HG03571 (cell line): ENCODE results near the gene SYNPO2.
"Not testable (repeated sequence)": the region's sequence is repeated elsewhere in the genome, so short reads cannot be mapped to it uniquely, and the experiment has no call there.

Experiments
- ATAC-seq: cut with Tn5 transposase; IDR thresholded peaks from one replicate; pipeline ENCODE4 v1.9.1; 2021; ENCODE audit not compliant: unreplicated experiment

Gene SYNPO2

GRCh38 chr4:119027811-119028210 lies 139.2 kb downstream of the SYNPO2 start:
- no peak for ATAC-seq

GRCh38 chr4:119028296-119028695 lies 139.6 kb downstream of the SYNPO2 start:
- ATAC-seq, result no peak

GRCh38 chr4:119029847-119030535 lies 141.3 kb downstream of the SYNPO2 start:
- ATAC-seq, result no peak

- ATAC-seq, result no peak
Measured at GRCh38 chr4:119030536-119030890, 141.9 kb downstream of the SYNPO2 start.

GRCh38 chr4:119031218-119031617 lies 142.6 kb downstream of the SYNPO2 start:
- ATAC-seq, result no peak

- no peak for ATAC-seq
Measured at GRCh38 chr4:119032921-119033685, 144.4 kb downstream of the SYNPO2 start.

- ATAC-seq, result no peak
Measured at GRCh38 chr4:119034276-119035008, 145.8 kb downstream of the SYNPO2 start.

- no peak for ATAC-seq
Measured at GRCh38 chr4:119035951-119036737, 147.5 kb downstream of the SYNPO2 start.

GRCh38 chr4:119037709-119038108 lies 149.1 kb downstream of the SYNPO2 start:
- no peak for ATAC-seq

GRCh38 chr4:119038116-119038841 lies 149.6 kb downstream of the SYNPO2 start:
- peak; percentile 46 for ATAC-seq

- ATAC-seq, result no peak
Measured at GRCh38 chr4:119039160-119039559, 150.5 kb downstream of the SYNPO2 start.

- ATAC-seq, result no peak
Measured at GRCh38 chr4:119039779-119040178, 151.1 kb downstream of the SYNPO2 start.

GRCh38 chr4:119040261-119040660 lies 151.6 kb downstream of the SYNPO2 start:
- no peak for ATAC-seq

GRCh38 chr4:119040694-119041185 lies 152.1 kb downstream of the SYNPO2 start:
- ATAC-seq, result no peak

GRCh38 chr4:119041396-119041795 lies 152.7 kb downstream of the SYNPO2 start:
- ATAC-seq, result no peak

- ATAC-seq, result peak; percentile 81
Measured at GRCh38 chr4:119041951-119042560, 153.4 kb downstream of the SYNPO2 start.

GRCh38 chr4:119046263-119046662 lies 157.6 kb downstream of the SYNPO2 start:
- ATAC-seq, result no peak

GRCh38 chr4:119047059-119047458 lies 158.4 kb downstream of the SYNPO2 start:
- ATAC-seq, result not testable (repeated sequence)

GRCh38 chr4:119048446-119048845 lies 159.8 kb downstream of the SYNPO2 start:
- ATAC-seq, result no peak

- no peak for ATAC-seq
Measured at GRCh38 chr4:119049342-119049741, 160.7 kb downstream of the SYNPO2 start.
